Mesenteric fat pad (tissue), 1 donor: ENCODE measurements around the gene MMD. TPM values are rescaled to one million over a fixed set of nuclear protein-coding genes. Genes with fewer than 3 reads are reported as not detected.
"Not testable (repeated sequence)": the region's sequence is repeated elsewhere in the genome, so short reads cannot be mapped to it uniquely, and the experiment has no call there.

Experiments used
- DNase-seq: peaks from one replicate; pipeline ENCODE4 v3.0.0-alpha.2; 2020; ENCODE audit warnings: low spot score
- long read RNA-seq: library from polyadenylated mRNA; unstranded; transcript quantifications from one replicate; pipeline ENCODE4 v2.0.0, GENCODE V29; 2020
- total RNA-seq: library from RNA; stranded (reverse); fragmentation: NEBNext Ultra II Directional; extraction: Animal tissue kit (Norgen Biotek cat#: 25700); gene quantifications from one replicate; pipeline ENCODE4 v1.2.1, GENCODE V29; 2021
- donor health status: DM: yes; HTN: yes; CAD: no.

The MMD gene
- 190 TPM for total RNA-seq
- long read RNA-seq, transcript MMD-201 (7 exons, 2,735 nt): major isoform, 228 of 322 reads
- long read RNA-seq, transcript MMD-203 (2 exons, 570 nt): minor isoform, 9 of 322 reads
- long read RNA-seq, partial matches to known transcripts: 23 of 322 reads
- long read RNA-seq, other reads (novel, unspliced or antisense): 59 of 322 reads

GRCh38 chr17:55421179-55421934 lies at the start of gene MMD:
TSS of gene MMD (minus strand) at chr17:55421835. CDS start at chr17:55421695, 140 bp downstream.
- DNase-seq: peak; percentile 90

- no peak for DNase-seq
Measured at GRCh38 chr17:55466671-55467070, 45.0 kb upstream of the MMD start.

GRCh38 chr17:55465771-55466170 lies 44.1 kb upstream of the MMD start:
- not testable (repeated sequence) for DNase-seq

GRCh38 chr17:55463600-55463999 lies 42.0 kb upstream of the MMD start:
- DNase-seq: no peak

GRCh38 chr17:55462711-55463110 lies 41.1 kb upstream of the MMD start:
- no peak for DNase-seq

- no peak for DNase-seq
Measured at GRCh38 chr17:55462234-55462633, 40.6 kb upstream of the MMD start.

GRCh38 chr17:55458978-55459377 lies 37.3 kb upstream of the MMD start:
- no peak for DNase-seq

GRCh38 chr17:55458287-55458900 lies 36.8 kb upstream of the MMD start:
- no peak for DNase-seq

- no peak for DNase-seq
Measured at GRCh38 chr17:55456307-55457240, 34.9 kb upstream of the MMD start.

GRCh38 chr17:55454906-55455474 lies 33.4 kb upstream of the MMD start:
- DNase-seq: no peak

- DNase-seq: no peak
Measured at GRCh38 chr17:55453839-55454557, 32.4 kb upstream of the MMD start.

- no peak for DNase-seq
Measured at GRCh38 chr17:55452139-55452790, 30.6 kb upstream of the MMD start.

GRCh38 chr17:55451758-55452138 lies 30.1 kb upstream of the MMD start:
- DNase-seq: no peak

- no peak for DNase-seq
Measured at GRCh38 chr17:55451203-55451641, 29.6 kb upstream of the MMD start.

- DNase-seq: no peak
Measured at GRCh38 chr17:55450232-55450825, 28.7 kb upstream of the MMD start.

GRCh38 chr17:55448681-55449080 lies 27.0 kb upstream of the MMD start:
- DNase-seq: no peak

- DNase-seq: no peak
Measured at GRCh38 chr17:55446581-55447205, 25.1 kb upstream of the MMD start.

GRCh38 chr17:55446004-55446403 lies 24.4 kb upstream of the MMD start:
- DNase-seq: not testable (repeated sequence)
